SU-DHL-6 (cell line): ENCODE results near the gene CAMK1D.

Source experiments
- H2AFZ ChIP-seq: fragments of 200-600 bp; sonication (generic); 2 replicates; pipeline ENCODE4 v1.6.1; 2014; ENCODE audit warnings: low read depth, mild to moderate bottlenecking, moderate library complexity, mixed read lengths, antibody characterized with exemption, low read length; ENCODE audit not compliant: severe bottlenecking
- H3F3A ChIP-seq: fragments of 200-600 bp; shearing (Covaris generic); 2 replicates; pipeline ENCODE4 v1.6.0; 2016; ENCODE audit warnings: antibody characterized with exemption, mild to moderate bottlenecking; ENCODE audit not compliant: insufficient read depth
- H3K27ac ChIP-seq: fragments of 200-600 bp; sonication (generic); 2 replicates; pipeline ENCODE4 v1.5.1; 2016; ENCODE audit warnings: low read depth, mild to moderate bottlenecking, low read length, moderate library complexity, mixed read lengths
- H3K27me3 ChIP-seq: fragments of 200-600 bp; sonication (generic), shearing (Covaris generic); 2 replicates; pipeline ENCODE4 v1.6.0; 2014; ENCODE audit warnings: mild to moderate bottlenecking, low read length
- H3K36me3 ChIP-seq: fragments of 200-600 bp; sonication (generic); 2 replicates; pipeline ENCODE4 v1.6.1; 2014; ENCODE audit warnings: mild to moderate bottlenecking, low read length, mixed read lengths
- H3K4me2 ChIP-seq: fragments of 300-600, 200-600 bp; shearing (Covaris generic), sonication (generic); 2 replicates; pipeline ENCODE4 v1.6.0; 2014; ENCODE audit warnings: low read length, low read depth, mild to moderate bottlenecking; ENCODE audit not compliant: poor library complexity, severe bottlenecking
- H3K4me3 ChIP-seq: fragments of 200-600 bp; sonication (generic); 2 replicates; pipeline ENCODE4 v1.5.1; 2014; ENCODE audit warnings: antibody characterized with exemption, low read length, mild to moderate bottlenecking, mixed read lengths; ENCODE audit not compliant: insufficient read depth, poor library complexity, severe bottlenecking
- H3K79me2 ChIP-seq: fragments of 200-600 bp; sonication (generic); 2 replicates; pipeline ENCODE4 v1.6.1; 2014; ENCODE audit warnings: mild to moderate bottlenecking, low read length, moderate library complexity; ENCODE audit not compliant: insufficient read depth
- H3K9ac ChIP-seq: fragments of 200-600 bp; sonication (generic); 2 replicates; pipeline ENCODE4 v1.7.0; 2014; ENCODE audit warnings: mild to moderate bottlenecking, low read length
- H3K9me2 ChIP-seq: fragments of 200-600 bp; sonication (generic); replicated peaks from 2 replicates; pipeline ENCODE4 v1.6.1; 2014; ENCODE audit warnings: low read length; ENCODE audit not compliant: insufficient read depth
- H3K9me3 ChIP-seq: fragments of 200-600 bp; sonication (generic); 2 replicates; pipeline ENCODE4 v1.6.1; 2014; ENCODE audit warnings: low read length, mixed read lengths; ENCODE audit not compliant: insufficient read depth
- H4K20me1 ChIP-seq: fragments of 200-600 bp; sonication (generic); 2 replicates; pipeline ENCODE4 v1.6.1; 2014; ENCODE audit warnings: low read depth, mild to moderate bottlenecking, antibody characterized with exemption, low read length, moderate library complexity, mixed read lengths
- CTCF ChIP-seq: fragments of 200-600 bp; sonication (generic); IDR thresholded peaks from one replicate; pipeline ENCODE4 v1.5.1; 2017; ENCODE audit warnings: antibody characterized with exemption, mild to moderate bottlenecking, low read length, moderate library complexity; ENCODE audit not compliant: insufficient read depth, poor library complexity, severe bottlenecking
- EZH2phosphoT487 ChIP-seq: fragments of 200-600 bp; sonication (generic), shearing (Covaris generic); conservative IDR thresholded peaks from 2 replicates; pipeline ENCODE4 v1.6.1; 2018; ENCODE audit warnings: mild to moderate bottlenecking, antibody characterized with exemption, low read length, moderate library complexity, mixed read lengths

Gene CAMK1D

GRCh38 chr10:12513775-12514673 lies 164.7 kb downstream of the CAMK1D start:
- peaks cover 10% of the 10 kb centered on the region; the same call in 1 of the 2 replicates for H3F3A ChIP-seq
- H3K79me2 ChIP-seq: peaks cover 90% of the 10 kb centered on the region
- H4K20me1 ChIP-seq: no peaks in the 10 kb centered on the region; the same call in 1 of the 2 replicates
- TF ChIP-seq CTCF: no peak
- no peak for TF ChIP-seq EZH2phosphoT487
- H3K27me3 ChIP-seq: no peaks in the 10 kb centered on the region
- H3K9me2 ChIP-seq: no peaks in the 10 kb centered on the region
- H3K4me2 ChIP-seq: no peak overlapping the region
- H3K4me3 ChIP-seq: no peak overlapping the region
- no peak overlapping the region for H3K9ac ChIP-seq
- no peak overlapping the region for H3K27ac ChIP-seq
- H2AFZ ChIP-seq: no peak overlapping the region
- H3K9me3 ChIP-seq: no peaks in the 10 kb centered on the region
- peaks cover 4% of the 10 kb centered on the region; the same call in 1 of the 2 replicates for H3K36me3 ChIP-seq

- Histone ChIP-seq H3K27me3 (no peaks in the 10 kb centered on the region), H3K4me3 (no peak overlapping the region), H3K9me2 (no peaks in the 10 kb centered on the region), H4K20me1 (no peaks in the 10 kb centered on the region; the same call in 1 of the 2 replicates), H3K9me3 (peaks cover 7% of the 10 kb centered on the region; the same call in 1 of the 2 replicates), H3K36me3 (peaks cover 13% of the 10 kb centered on the region; the same call in 1 of the 2 replicates), H2AFZ (no peak overlapping the region), H3F3A (peaks cover 10% of the 10 kb centered on the region; the same call in 1 of the 2 replicates), H3K27ac (no peak overlapping the region), H3K79me2 (peaks cover 63% of the 10 kb centered on the region), H3K4me2 (no peak overlapping the region), H3K9ac (no peak overlapping the region)
- TF ChIP-seq CTCF: no peak
- no peak for TF ChIP-seq EZH2phosphoT487
Measured at GRCh38 chr10:12518024-12518423, 168.7 kb downstream of the CAMK1D start.

GRCh38 chr10:12521423-12521822 lies 172.1 kb downstream of the CAMK1D start:
- no peak overlapping the region for H3K27ac ChIP-seq
- no peak overlapping the region for H3K4me2 ChIP-seq
- TF ChIP-seq EZH2phosphoT487 (no peak), CTCF (no peak)
- H3F3A ChIP-seq: peaks cover 8% of the 10 kb centered on the region; the same call in 1 of the 2 replicates
- peaks cover 13% of the 10 kb centered on the region; the same call in 1 of the 2 replicates for H3K36me3 ChIP-seq
- no peaks in the 10 kb centered on the region for H3K27me3 ChIP-seq
- peaks cover 7% of the 10 kb centered on the region; the same call in 1 of the 2 replicates for H3K9me3 ChIP-seq
- no peak overlapping the region for H2AFZ ChIP-seq
- no peak overlapping the region for H3K4me3 ChIP-seq
- H3K9ac ChIP-seq: no peak overlapping the region
- no peaks in the 10 kb centered on the region for H3K9me2 ChIP-seq
- peaks cover 15% of the 10 kb centered on the region; the same call in 1 of the 2 replicates for H4K20me1 ChIP-seq
- peaks cover 62% of the 10 kb centered on the region for H3K79me2 ChIP-seq
